Subcutaneous adipose tissue (tissue), 4 donors: ENCODE measurements around the gene BAG3. TPM values are rescaled to one million over a fixed set of nuclear protein-coding genes. Genes with fewer than 3 reads are reported as not detected.

Experiments used
- total RNA-seq, 4 donors: library from RNA; depleted of rRNA; stranded (reverse); fragments of >200 nt; gene quantifications; one replicate each; pipeline ENCODE4 v1.1.0, GENCODE V29; 2016
- TF ChIP-seq, protein P1 (sequence below): fragments of 450-650 bp; IDR thresholded peaks from one replicate; pipeline ENCODE4 v1.5.1; 2016; ENCODE audit warnings: low read depth, mild to moderate bottlenecking, control low read depth, antibody characterized with exemption, moderate library complexity

BAG3 gene
- total RNA-seq, 4 donors from 2014 or later, result 16.1 to 33.1 (median 21.1) TPM

DNA sequence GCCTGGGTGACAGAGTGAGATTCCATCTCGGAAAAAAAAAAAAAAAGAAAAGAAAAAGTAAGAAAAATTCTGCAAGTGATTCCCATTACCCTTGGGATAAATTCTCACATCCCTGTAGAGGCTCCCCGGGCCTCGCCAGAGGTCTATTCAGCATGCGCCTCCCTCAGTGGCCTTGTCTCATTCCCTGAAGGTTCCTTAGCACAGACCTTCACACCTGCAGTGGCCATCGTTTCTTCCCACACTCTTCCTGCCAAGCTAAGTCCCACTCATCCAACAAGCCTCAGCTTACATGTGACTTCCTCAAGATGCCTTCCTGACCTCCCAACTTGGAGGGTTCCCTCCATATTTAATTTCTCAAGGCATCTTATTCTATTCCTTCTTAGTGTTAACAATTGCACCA is 20.9 kb upstream of the BAG3 start:
- TF ChIP-seq, protein P1, sequence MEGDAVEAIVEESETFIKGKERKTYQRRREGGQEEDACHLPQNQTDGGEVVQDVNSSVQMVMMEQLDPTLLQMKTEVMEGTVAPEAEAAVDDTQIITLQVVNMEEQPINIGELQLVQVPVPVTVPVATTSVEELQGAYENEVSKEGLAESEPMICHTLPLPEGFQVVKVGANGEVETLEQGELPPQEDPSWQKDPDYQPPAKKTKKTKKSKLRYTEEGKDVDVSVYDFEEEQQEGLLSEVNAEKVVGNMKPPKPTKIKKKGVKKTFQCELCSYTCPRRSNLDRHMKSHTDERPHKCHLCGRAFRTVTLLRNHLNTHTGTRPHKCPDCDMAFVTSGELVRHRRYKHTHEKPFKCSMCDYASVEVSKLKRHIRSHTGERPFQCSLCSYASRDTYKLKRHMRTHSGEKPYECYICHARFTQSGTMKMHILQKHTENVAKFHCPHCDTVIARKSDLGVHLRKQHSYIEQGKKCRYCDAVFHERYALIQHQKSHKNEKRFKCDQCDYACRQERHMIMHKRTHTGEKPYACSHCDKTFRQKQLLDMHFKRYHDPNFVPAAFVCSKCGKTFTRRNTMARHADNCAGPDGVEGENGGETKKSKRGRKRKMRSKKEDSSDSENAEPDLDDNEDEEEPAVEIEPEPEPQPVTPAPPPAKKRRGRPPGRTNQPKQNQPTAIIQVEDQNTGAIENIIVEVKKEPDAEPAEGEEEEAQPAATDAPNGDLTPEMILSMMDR, result no peak

DNA sequence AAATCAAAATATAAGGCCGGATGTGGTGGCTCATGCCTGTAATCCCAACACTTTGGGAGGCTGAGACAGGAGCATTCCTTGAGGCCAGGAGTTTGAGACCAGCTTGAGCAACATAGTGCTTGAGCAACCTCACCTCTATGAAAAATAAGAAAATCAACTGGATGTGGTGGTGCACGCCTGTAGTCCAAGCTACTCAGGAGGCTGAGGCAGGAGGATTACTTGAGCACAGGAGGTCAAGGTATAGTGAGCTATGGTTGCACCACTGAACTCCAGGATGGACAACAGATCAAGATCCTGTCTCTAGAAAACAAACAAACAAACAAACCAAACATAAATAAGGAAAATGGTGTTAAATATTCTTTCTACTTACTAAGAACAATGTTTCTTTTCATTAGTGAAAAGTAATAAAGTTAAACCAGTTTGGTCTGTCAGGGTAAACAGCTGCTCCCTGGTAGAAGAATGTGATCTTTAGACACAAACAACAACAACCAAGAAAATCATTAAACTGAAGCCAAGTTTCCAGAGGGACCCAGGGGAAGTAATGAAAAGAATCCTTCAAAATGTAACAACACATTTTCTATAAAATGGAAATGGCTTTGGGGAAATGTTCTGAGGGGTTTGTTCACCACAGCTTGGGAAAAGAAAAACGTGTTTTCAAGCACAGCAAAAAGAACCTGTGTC is 17.5 kb upstream of the BAG3 start:
- TF ChIP-seq, protein P1, result no peak

DNA sequence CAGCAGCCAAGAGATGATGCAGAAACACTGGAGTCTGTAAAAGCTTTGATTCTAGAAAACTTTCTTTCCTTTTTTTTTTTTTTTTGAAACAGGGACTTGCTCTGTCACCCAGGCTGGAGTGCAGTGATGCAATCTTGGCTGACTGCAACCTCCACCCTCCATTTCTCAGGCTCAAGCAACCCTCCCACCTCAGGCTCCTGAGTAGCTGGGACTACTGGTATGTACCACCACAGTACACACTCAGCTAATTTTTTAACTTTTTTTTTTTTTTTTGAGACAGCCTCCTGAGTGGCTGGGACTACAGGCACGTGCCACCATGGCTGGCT is 17.0 kb upstream of the BAG3 start:
- TF ChIP-seq, protein P1, result no peak

- TF ChIP-seq, protein P1, result no peak
Measured at GRCh38 chr10:119637631-119638030, 13.5 kb upstream of the BAG3 start.

DNA sequence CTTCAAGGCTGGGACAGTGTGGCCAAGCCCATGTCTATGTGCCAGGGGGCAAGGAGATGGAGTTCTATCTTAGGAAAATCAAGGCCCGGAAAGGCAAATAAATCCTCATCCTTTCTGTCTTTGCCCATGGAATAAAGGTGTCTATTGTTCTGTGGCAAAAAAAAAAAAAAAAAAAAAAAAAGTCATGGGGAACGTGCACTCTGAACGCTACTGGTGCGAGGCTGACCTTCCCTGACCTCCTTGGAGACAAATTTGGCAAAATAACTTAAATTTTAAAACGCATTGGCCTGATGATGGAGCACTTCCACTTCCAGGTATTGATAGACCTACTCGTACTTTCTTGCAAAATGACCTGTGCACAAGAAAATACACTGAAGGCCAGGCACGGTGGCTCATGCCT is 12.2 kb upstream of the BAG3 start:
- TF ChIP-seq, protein P1, result no peak

DNA sequence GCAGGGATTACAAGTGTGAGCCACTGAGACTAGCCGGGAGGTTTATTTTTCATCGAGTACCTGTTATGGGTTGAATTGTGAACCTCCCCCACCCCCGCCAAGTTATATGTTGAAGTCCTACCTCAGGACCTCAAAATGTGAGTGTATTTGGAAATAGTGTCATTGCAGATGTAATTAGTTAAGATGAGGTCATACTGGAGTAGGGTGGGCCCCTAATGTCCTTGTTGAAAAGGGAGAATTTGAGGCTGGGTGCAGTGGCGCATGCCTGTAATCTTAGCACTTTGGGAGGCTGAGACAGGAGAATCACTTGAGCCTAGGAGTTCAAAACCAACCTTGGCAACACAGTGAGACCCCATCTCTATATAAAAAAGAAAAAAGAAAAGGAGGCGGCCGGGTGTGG is 10.8 kb upstream of the BAG3 start:
- TF ChIP-seq, protein P1, result no peak

DNA sequence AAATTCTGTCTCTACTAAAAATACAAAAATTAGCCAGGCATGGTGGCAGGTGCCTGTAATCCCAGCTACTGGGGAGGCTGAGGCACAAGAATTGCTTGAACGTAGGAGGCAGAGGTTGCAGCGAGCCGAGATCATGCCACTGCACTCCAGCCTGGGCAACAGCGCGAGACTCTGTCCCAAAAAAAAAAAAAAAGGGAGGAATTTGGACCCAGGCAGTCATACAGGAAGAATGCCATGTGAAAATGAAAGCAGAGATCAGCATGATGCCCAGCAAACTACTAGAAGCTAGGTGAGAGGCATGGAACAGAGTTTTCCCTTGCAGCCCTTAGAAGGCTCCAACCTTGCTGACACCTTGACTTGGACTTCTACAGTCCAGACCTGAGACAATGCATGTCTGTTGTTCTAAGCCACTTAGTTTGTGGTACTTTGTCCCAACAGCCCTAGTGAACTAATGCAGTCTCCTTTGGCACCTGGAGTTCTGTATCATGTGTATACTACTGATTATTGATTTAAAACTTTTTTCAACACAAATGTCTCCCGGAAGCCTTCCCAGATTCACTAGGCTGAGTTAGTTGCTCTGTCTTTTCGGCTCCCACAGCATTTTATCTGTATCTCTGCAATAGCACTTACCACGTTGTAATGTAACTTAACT is 10.2 kb upstream of the BAG3 start:
- TF ChIP-seq, protein P1, result no peak
